ENCODE results near the gene TRIM15. TPM values are rescaled to one million over a fixed set of nuclear protein-coding genes. Genes with fewer than 3 reads are reported as not detected.

Gene TRIM15
- total RNA-seq, 1 experiment from 2014 or later = 6.5 TPM

DNA sequence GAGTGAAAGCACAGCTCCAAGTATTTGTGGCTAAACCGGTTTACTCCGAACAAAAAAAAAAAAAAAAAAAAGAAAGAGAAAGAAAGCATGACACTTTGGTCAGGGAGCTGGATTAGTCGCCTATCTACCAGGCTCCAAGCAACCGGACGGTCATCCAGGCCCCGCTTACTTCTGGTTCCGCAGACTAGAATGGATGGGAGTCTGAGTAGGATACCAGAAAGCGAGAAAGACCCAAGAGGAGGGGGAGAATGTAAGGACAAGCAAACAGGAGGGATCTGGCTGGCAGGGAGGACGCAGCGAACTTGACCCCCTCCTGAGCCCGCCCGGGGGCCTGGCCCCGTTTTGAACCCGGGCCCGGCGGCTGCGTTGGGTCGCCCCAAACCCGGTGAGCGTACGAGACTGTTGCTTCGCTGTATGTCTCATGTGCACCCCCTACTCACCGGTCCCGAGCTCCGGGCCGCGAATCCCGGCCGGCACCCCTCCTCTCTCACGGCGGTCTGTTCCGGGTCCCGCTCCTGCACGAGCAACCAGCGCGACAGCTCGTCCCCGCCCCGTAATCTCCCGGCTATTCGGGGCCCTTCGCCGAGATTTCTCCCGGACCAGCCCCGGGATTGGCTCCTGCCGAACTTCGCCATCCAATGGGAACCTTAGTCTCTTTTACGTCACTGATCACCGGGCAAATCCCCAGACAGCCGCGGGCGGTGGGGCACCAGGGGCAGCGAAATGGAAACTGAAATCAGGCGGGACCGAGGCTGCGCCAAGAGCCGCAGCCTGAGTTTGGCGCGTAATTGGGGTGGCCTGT lies 49.7 kb downstream of the TRIM15 start, which contains the start of gene TRIM26:
Gene TRIM26, minus strand, starts transcription at position 542 of the 802 bp plus-strand sequence. CDS start 14,303 bp downstream, outside the sequence.
- intact Hi-C loops (cut with micrococcal nuclease) = no loop called here
- ATAC-seq (peak; percentile 88), DNase-seq (ENCODE audit: low read depth, low spot score) (peak; percentile 94)
- peaks cover 0 to 26% of the 10 kb centered on the region in 2 experiments; a peak in 2 of 4 replicates for H3K4me1 ChIP-seq (ENCODE audit: control insufficient read depth in 1 of 2, insufficient read depth in 2 of 2, low read length in 2 of 2)
- CTCF ChIA-PET = interaction anchor here (0.6 kb wide), 1 partner anchor 111 kb away, joined by 3 read pairs; no protein-coding TSS in a partner anchor
- POLR2A ChIA-PET = interaction anchor here (0.9 to 1.7 kb wide), 3 partner anchors 9 to 146 kb away, joined by 3 to 5 read pairs (median 4); partner anchors contain the start of genes PPP1R11 and TRIM39
- H3K9me2 ChIP-seq (ENCODE audit: insufficient read depth) = no peaks in the 10 kb centered on the region
- TF ChIP-seq MAX (IDR thresholded peaks at IDR 0.05) (peak; percentile 80), SP1 (IDR thresholded peaks at IDR 0.05; ENCODE audit: low read depth) (peak; percentile 83), CTCF (IDR thresholded peaks at IDR 0.05 in 2 of 3, conservative IDR thresholded peaks at IDR 0.05 in 1 of 3; ENCODE audit: borderline replicate concordance in 1 of 3, insufficient read depth in 1 of 3, low read depth in 2 of 3, low read length in 2 of 3) (no peak), POLR2A (IDR thresholded peaks at IDR 0.05; ENCODE audit: borderline replicate concordance, extremely low read depth, insufficient read depth, insufficient read length) (peak; percentile 72), YY1 (IDR thresholded peaks at IDR 0.05; ENCODE audit: extremely low read depth, insufficient replicate concordance, low read depth, low read length) (no peak), SIN3A (IDR thresholded peaks at IDR 0.05; ENCODE audit: low read depth) (peak; percentile 85), FOSL1 (IDR thresholded peaks at IDR 0.05; ENCODE audit: low read depth) (no peak), POLR2AphosphoS5 (IDR thresholded peaks at IDR 0.05; ENCODE audit: low read depth, low read length) (peak; percentile 94), SRF (IDR thresholded peaks at IDR 0.05; ENCODE audit: low read depth) (no peak), EGR1 (IDR thresholded peaks at IDR 0.05; ENCODE audit: low read depth) (no peak), ELF1 (IDR thresholded peaks at IDR 0.05; ENCODE audit: borderline replicate concordance, low read depth) (peak; percentile 62), TCF7L2 (IDR thresholded peaks at IDR 0.05; ENCODE audit: borderline replicate concordance, extremely low read depth, insufficient read depth, insufficient read length) (no peak), JUND (IDR thresholded peaks at IDR 0.05) (no peak), CBX3 (IDR thresholded peaks at IDR 0.05; ENCODE audit: low read depth) (peak; percentile 13; the same call in 1 of the 2 replicates), ZFX (IDR thresholded peaks at IDR 0.05) (peak; percentile 58)
- TF ChIP-seq, protein P1, sequence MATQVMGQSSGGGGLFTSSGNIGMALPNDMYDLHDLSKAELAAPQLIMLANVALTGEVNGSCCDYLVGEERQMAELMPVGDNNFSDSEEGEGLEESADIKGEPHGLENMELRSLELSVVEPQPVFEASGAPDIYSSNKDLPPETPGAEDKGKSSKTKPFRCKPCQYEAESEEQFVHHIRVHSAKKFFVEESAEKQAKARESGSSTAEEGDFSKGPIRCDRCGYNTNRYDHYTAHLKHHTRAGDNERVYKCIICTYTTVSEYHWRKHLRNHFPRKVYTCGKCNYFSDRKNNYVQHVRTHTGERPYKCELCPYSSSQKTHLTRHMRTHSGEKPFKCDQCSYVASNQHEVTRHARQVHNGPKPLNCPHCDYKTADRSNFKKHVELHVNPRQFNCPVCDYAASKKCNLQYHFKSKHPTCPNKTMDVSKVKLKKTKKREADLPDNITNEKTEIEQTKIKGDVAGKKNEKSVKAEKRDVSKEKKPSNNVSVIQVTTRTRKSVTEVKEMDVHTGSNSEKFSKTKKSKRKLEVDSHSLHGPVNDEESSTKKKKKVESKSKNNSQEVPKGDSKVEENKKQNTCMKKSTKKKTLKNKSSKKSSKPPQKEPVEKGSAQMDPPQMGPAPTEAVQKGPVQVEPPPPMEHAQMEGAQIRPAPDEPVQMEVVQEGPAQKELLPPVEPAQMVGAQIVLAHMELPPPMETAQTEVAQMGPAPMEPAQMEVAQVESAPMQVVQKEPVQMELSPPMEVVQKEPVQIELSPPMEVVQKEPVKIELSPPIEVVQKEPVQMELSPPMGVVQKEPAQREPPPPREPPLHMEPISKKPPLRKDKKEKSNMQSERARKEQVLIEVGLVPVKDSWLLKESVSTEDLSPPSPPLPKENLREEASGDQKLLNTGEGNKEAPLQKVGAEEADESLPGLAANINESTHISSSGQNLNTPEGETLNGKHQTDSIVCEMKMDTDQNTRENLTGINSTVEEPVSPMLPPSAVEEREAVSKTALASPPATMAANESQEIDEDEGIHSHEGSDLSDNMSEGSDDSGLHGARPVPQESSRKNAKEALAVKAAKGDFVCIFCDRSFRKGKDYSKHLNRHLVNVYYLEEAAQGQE (IDR thresholded peaks at IDR 0.05; ENCODE audit: low read depth) = no peak
- TF ChIP-seq, protein P2, sequence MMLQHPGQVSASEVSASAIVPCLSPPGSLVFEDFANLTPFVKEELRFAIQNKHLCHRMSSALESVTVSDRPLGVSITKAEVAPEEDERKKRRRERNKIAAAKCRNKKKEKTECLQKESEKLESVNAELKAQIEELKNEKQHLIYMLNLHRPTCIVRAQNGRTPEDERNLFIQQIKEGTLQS (IDR thresholded peaks at IDR 0.05) = no peak
- TF ChIP-seq, protein P3, sequence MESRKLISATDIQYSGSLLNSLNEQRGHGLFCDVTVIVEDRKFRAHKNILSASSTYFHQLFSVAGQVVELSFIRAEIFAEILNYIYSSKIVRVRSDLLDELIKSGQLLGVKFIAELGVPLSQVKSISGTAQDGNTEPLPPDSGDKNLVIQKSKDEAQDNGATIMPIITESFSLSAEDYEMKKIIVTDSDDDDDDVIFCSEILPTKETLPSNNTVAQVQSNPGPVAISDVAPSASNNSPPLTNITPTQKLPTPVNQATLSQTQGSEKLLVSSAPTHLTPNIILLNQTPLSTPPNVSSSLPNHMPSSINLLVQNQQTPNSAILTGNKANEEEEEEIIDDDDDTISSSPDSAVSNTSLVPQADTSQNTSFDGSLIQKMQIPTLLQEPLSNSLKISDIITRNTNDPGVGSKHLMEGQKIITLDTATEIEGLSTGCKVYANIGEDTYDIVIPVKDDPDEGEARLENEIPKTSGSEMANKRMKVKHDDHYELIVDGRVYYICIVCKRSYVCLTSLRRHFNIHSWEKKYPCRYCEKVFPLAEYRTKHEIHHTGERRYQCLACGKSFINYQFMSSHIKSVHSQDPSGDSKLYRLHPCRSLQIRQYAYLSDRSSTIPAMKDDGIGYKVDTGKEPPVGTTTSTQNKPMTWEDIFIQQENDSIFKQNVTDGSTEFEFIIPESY (IDR thresholded peaks at IDR 0.05; ENCODE audit: extremely low read depth, insufficient replicate concordance, low read length) = peak; percentile 72
- H3K9ac ChIP-seq (ENCODE audit: low read length) = peak within 1 kb of the TSS; percentile 94
- RAD21 ChIA-PET (ENCODE audit: low non-redundant PET in 1 of 2, low total read pairs in 2 of 2, uncharacterized antibody in 2 of 2, unreplicated experiment in 2 of 2) = no interaction called here
- no peaks in the 10 kb centered on the region; a peak in 1 of 4 replicates for H3K36me3 ChIP-seq (ENCODE audit: control insufficient read depth in 1 of 2, insufficient read depth in 2 of 2, low read length in 2 of 2)
- H3K4me2 ChIP-seq (ENCODE audit: low read length) = peak within 1 kb of the TSS; percentile 92
- H3K27me3 ChIP-seq (ENCODE audit: insufficient read depth, low read length) = no peaks in the 10 kb centered on the region
- TSS peak; percentile 58 for BruUV-seq (replicated peaks)
- H2AFZ ChIP-seq (ENCODE audit: low read depth, low read length, poor library complexity, severe bottlenecking) = no peak within 1 kb of the TSS
- H3K9me3 ChIP-seq (ENCODE audit: control insufficient read depth in 1 of 2, insufficient read depth in 1 of 2, low read depth in 1 of 2, low read length in 2 of 2) = no peaks in the 10 kb centered on the region
- H4K20me1 ChIP-seq (ENCODE audit: insufficient read depth) = no peaks in the 10 kb centered on the region
- peak within 1 kb of the TSS; percentile 85 to 89 for H3K4me3 ChIP-seq (replicated peaks in 1 of 2; ENCODE audit: low read depth in 1 of 2, low read length in 2 of 2)
- H3K79me2 ChIP-seq (ENCODE audit: insufficient read depth, low read length) = peaks cover 46% of the 10 kb centered on the region
- peak within 1 kb of the TSS; percentile 77 for H3K27ac ChIP-seq (ENCODE audit: low read depth, low read length)

Measured in HCT116 (cell line).